GM21786 (cell line): Measurements from ENCODE around the gene PRAMEF25.
"Not testable (repeated sequence)": the region's sequence is repeated elsewhere in the genome, so short reads cannot be mapped to it uniquely, and the experiment has no call there.

ENCODE experiments used
- ATAC-seq: cut with Tn5 transposase; IDR thresholded peaks from one replicate; pipeline ENCODE4 v1.9.1; 2021; ENCODE audit not compliant: unreplicated experiment

The PRAMEF25 gene

GRCh38 chr1:13070474-13070873 is at the start of gene PRAMEF25:
Gene PRAMEF25, plus strand, starts transcription at chr1:13070774. Its CDS starts 2,920 bp downstream, at chr1:13073694.
- not testable (repeated sequence) for ATAC-seq

DNA sequence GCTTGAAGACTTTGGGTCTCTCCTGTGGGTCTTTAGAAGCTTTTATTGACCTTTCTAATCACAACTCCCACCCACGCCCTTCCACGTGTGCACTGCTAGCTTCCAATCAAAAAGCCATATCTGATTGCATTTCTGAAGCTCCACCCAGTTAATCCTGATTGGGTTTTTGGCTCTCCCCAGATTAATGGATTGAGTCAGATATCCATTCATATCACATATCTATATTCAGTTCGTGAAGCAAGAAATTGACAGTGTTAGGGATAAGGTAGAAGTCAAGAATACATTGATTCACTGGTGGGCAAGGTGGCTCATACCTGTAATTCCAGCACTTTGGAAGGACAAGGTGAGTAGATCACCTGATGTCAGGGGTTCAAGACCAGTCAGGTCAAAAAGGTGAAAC is 14.1 kb upstream of the PRAMEF25 start, which contains the start of gene PRAMEF27:
Gene PRAMEF27, minus strand, starts transcription at position 101 of the 400 bp plus-strand sequence. CDS start 2,916 bp downstream, outside the sequence.
- not testable (repeated sequence) for ATAC-seq

DNA sequence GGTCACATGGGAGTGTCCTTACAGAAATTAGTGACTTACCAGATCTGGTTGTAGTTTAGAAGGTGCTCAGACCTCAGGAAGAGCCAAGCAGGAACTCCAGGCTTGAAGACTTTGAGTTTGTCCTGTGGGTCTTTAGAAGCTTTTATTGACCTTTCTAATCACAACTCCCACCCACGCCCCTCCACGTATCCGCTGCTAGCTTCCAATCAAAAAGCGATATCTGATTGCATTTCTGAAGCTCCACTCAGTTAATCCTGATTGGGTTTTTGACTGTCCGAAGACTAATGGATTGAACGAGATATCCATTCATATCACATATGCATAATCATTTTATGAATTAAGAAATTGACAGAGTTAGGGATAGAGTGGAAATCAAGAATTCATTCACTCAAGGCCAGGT is 46.2 kb downstream of the PRAMEF25 start, which contains the start of gene HNRNPCL2:
Gene HNRNPCL2, minus strand, starts transcription at position 101 of the 400 bp plus-strand sequence. CDS start 454 bp downstream, outside the sequence.
- not testable (repeated sequence) for ATAC-seq
